Transverse colon (tissue), 4 donors: Measurements from ENCODE around the gene PGLYRP3. TPM values are rescaled to one million over a fixed set of nuclear protein-coding genes. Genes with fewer than 3 reads are reported as not detected.
"Not testable (repeated sequence)": the region's sequence is repeated elsewhere in the genome, so short reads cannot be mapped to it uniquely, and the experiment has no call there.

Source experiments
- DNase-seq: peaks from one replicate; pipeline ENCODE4 v3.0.0-alpha.2; 2019
- H3K27ac ChIP-seq, 4 donors: fragments of 200-600 bp; sonication (generic); 2 replicates each; pipeline ENCODE4 v1.5.1; 2016 to 2018; ENCODE audit warnings: inconsistent platforms in 4 of 4
- H3K27me3 ChIP-seq: fragments of 200-600 bp; sonication (generic); 2 replicates; pipeline ENCODE4 v1.5.1; 2017; ENCODE audit warnings: inconsistent platforms
- H3K36me3 ChIP-seq, 4 donors: fragments of 200-600 bp; sonication (generic); 2 replicates each; pipeline ENCODE4 v1.5.1; 2017 to 2019; ENCODE audit warnings: inconsistent platforms in 4 of 4
- H3K4me1 ChIP-seq, 4 donors: fragments of 200-600 bp; sonication (generic); 2 replicates each; pipeline ENCODE4 v1.5.1; 2017 to 2020; ENCODE audit warnings: inconsistent platforms in 4 of 4
- H3K4me3 ChIP-seq, 4 donors: fragments of 200-600 bp; sonication (generic); 1 replicate in 1 of 4; 2 replicates in 3 of 4; pipeline versions ENCODE4 v1.5.1 to v1.6.1; 2017 to 2019; ENCODE audit warnings: inconsistent platforms in 4 of 4
- H3K9me3 ChIP-seq, 2 donors: fragments of 200-600 bp; sonication (generic); 2 replicates each; pipeline ENCODE4 v1.5.1; 2017 to 2019; ENCODE audit warnings: inconsistent platforms in 2 of 2
- CTCF ChIP-seq, 5 experiments: fragments of 200-600 bp in 3 of 5; fragments of 450-650 bp in 2 of 5; sonication (generic) in 3 of 5; IDR thresholded peaks; 1 replicate in 2 of 5; 2 replicates in 3 of 5; pipeline ENCODE4 v1.5.1; 2016 to 2017; ENCODE audit warnings: antibody characterized with exemption in 5 of 5, inconsistent platforms in 3 of 5, mild to moderate bottlenecking in 2 of 5, moderate library complexity in 1 of 5
- EP300 ChIP-seq: sonication (generic); formaldehyde crosslinking; IDR thresholded peaks from one replicate; pipeline ENCODE4 v1.6.1; 2017; ENCODE audit warnings: antibody characterized with exemption, low read depth
- POLR2A ChIP-seq: fragments of 450-650 bp; IDR thresholded peaks from one replicate; pipeline ENCODE4 v1.6.1; 2016; ENCODE audit warnings: antibody characterized with exemption, mild to moderate bottlenecking, moderate library complexity
- POLR2AphosphoS5 ChIP-seq, 3 donors: sonication (generic); formaldehyde crosslinking; IDR thresholded peaks; one replicate each; pipeline ENCODE4 v1.6.1; 2016; ENCODE audit warnings: antibody characterized with exemption in 3 of 3
- WGBS, 2 donors: methylation state at CpG; one replicate each; pipeline ENCODE4 v1.1.5; 2018; ENCODE audit warnings: low coverage in 1 of 2; 5-methylcytosine and 5-hydroxymethylcytosine counted together
- in situ Hi-C, 4 donors: fragments of 200-750 bp; cut with MboI; loops; one replicate each; pipeline versions ENCODE4 v1.15.0 to v1.15.1; 2017; ENCODE audit warnings: low sequenced_read_pairs in 3 of 4, low pct_ligation_motif_present in 1 of 4, low pct_unique_long_range_greater_than_20kb in 1 of 4
- intact Hi-C: fragments of 100-400 bp; cut with DNase I; formaldehyde crosslinking; loops from one replicate; pipeline ENCODE4 v1.15.1; 2023; ENCODE audit warnings: low total_unique reads
- total RNA-seq, 4 donors: library from RNA; depleted of rRNA; stranded (reverse); fragments of >200 nt; gene quantifications; one replicate each; pipeline ENCODE4 v1.1.0, GENCODE V29; 2016

Gene PGLYRP3
- total RNA-seq, 4 donors from 2014 or later: not detected

GRCh38 chr1:153336650-153337049 is 23.9 kb upstream of the PGLYRP3 start:
- TF ChIP-seq POLR2AphosphoS5 (IDR thresholded peaks at IDR 0.05): no peak
- in situ Hi-C loops: no loop called here
- H3K4me3 ChIP-seq: no peak overlapping the region
- H3K4me1 ChIP-seq: no peaks in the 10 kb centered on the region
- intact Hi-C loops: no loop called here
- H3K36me3 ChIP-seq: no peaks in the 10 kb centered on the region
- no peak overlapping the region for H3K27ac ChIP-seq
- peaks cover 0 to 3% of the 10 kb centered on the region in 2 donors for H3K9me3 ChIP-seq
- no peak for DNase-seq
- no peaks in the 10 kb centered on the region for H3K27me3 ChIP-seq

- intact Hi-C loops: no loop called here
- H3K27ac ChIP-seq: no peak overlapping the region
Observed at GRCh38 chr1:153333902-153334301, 21.1 kb upstream of the PGLYRP3 start.

DNA sequence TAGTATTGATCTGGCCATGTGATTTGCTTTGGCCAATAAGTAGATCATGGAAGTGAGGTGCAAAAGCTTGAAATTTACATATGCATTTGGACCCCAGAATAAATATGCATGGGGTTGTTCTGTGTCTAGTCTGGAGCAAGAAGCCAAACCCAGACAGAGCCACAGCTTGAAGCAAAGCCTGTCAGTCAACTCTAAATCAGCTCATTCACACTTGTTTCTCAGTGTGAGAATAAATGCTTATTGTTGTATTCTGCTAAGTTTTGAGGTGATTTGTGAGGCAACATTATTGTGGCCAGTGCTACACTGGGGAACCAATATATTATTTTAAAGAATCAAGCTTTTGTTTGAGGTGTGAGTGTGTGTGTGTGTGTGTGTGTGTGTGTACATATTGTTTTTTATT is 12.2 kb upstream of the PGLYRP3 start:
- intact Hi-C loops (no loop called here), in situ Hi-C loops (no loop called here)
- H3K9me3 ChIP-seq: peaks cover 0 to 21% of the 10 kb centered on the region in 2 donors
- TF ChIP-seq POLR2AphosphoS5 (IDR thresholded peaks at IDR 0.05) (no peak), EP300 (no peak), CTCF (IDR thresholded peaks at IDR 0.05) (no peak), POLR2A (no peak)
- H3K27me3 ChIP-seq: no peaks in the 10 kb centered on the region
- DNase-seq: no peak
- H3K4me3 ChIP-seq: no peak overlapping the region
- no peaks in the 10 kb centered on the region for H3K4me1 ChIP-seq
- H3K36me3 ChIP-seq: no peaks in the 10 kb centered on the region
- H3K27ac ChIP-seq: no peak overlapping the region

More at GRCh38 chr1:153333902-153334301, 21.1 kb upstream of the PGLYRP3 start:
- no peak for TF ChIP-seq POLR2A
- TF ChIP-seq CTCF (IDR thresholded peaks at IDR 0.05): no peak
- no peak for TF ChIP-seq EP300
- no peak for TF ChIP-seq POLR2AphosphoS5 (IDR thresholded peaks at IDR 0.05)
- no peak for DNase-seq
- Histone ChIP-seq H3K4me1 (no peaks in the 10 kb centered on the region), H3K9me3 (peaks cover 0 to 10% of the 10 kb centered on the region in 2 donors), H3K4me3 (no peak overlapping the region), H3K36me3 (no peaks in the 10 kb centered on the region), H3K27me3 (no peaks in the 10 kb centered on the region)
- WGBS, 2 donors: 88 to 92% methylated on average over 1 of the region's 1 CpG
- in situ Hi-C loops: no loop called here

- in situ Hi-C loops: no loop called here
- peaks cover 0 to 21% of the 10 kb centered on the region in 2 donors for H3K9me3 ChIP-seq
- WGBS, 2 donors: 0 to 64% methylated on average over 1 of the region's 1 CpG
- no peak overlapping the region for H3K27ac ChIP-seq
- no peaks in the 10 kb centered on the region for H3K4me1 ChIP-seq
- H3K4me3 ChIP-seq: no peak overlapping the region
- intact Hi-C loops: no loop called here
- H3K27me3 ChIP-seq: no peaks in the 10 kb centered on the region
- TF ChIP-seq CTCF (IDR thresholded peaks at IDR 0.05) (no peak), POLR2AphosphoS5 (IDR thresholded peaks at IDR 0.05) (no peak), EP300 (no peak), POLR2A (no peak)
- H3K36me3 ChIP-seq: no peaks in the 10 kb centered on the region
- no peak for DNase-seq
Observed at GRCh38 chr1:153322568-153322967, 9.8 kb upstream of the PGLYRP3 start.

- WGBS, 2 donors: 87% methylated on average over 7 of the region's 7 CpGs
- H3K36me3 ChIP-seq, DNase-seq, in situ Hi-C loops, H3K4me1 ChIP-seq, H3K4me3 ChIP-seq, H3K27ac ChIP-seq, H3K27me3 ChIP-seq, intact Hi-C loops: not testable (repeated sequence)
- peaks cover 0 to 15% of the 10 kb centered on the region in 2 donors for H3K9me3 ChIP-seq
Observed at GRCh38 chr1:153318145-153318544, 5.4 kb upstream of the PGLYRP3 start.

DNA sequence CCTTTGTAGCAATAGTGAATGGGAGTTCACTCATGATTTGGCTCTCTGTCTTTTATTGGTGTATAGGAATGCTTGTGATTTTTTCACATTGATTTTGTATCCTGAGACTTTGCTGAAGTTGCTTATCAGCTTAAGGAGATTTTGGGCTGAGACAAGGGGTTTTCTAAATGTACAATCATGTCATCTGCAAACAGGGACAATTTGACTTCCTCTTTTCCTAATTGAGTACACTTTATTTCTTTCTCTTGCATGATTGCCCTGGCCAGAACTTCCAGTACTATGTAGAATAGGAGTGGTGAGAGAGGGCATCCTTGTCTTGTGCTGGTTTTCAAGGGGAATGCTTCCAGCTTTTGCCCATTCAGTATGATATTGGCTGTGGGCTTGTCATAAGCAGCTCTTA is 3.3 kb upstream of the PGLYRP3 start:
- intact Hi-C loops, H3K36me3 ChIP-seq, H3K9me3 ChIP-seq, in situ Hi-C loops, H3K4me3 ChIP-seq, H3K27me3 ChIP-seq, DNase-seq, H3K4me1 ChIP-seq, H3K27ac ChIP-seq: not testable (repeated sequence)

DNA sequence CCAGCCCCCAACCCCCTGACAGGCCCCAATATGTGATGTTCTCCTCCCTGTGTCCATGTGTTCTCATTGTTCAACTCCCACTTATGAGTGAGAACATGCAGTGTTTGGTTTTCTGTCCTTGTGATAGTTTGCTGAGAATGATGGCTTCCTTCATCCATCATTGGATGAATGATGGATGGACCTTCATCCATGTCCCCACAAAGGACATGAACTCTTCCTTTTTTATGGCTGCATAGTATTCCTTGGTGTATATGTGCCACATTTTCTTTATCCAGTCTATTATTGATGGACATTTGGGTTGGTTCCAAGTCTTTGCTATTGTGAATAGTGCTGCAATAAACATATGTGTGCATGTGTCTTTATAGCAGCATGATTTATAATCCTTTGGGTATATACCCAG is 1.6 kb upstream of the PGLYRP3 start:
- H3K4me1 ChIP-seq, intact Hi-C loops, DNase-seq, H3K4me3 ChIP-seq, H3K27ac ChIP-seq, in situ Hi-C loops, H3K9me3 ChIP-seq, H3K36me3 ChIP-seq, H3K27me3 ChIP-seq: not testable (repeated sequence)
